Psoas muscle (tissue), 8 donors: Measurements from ENCODE around the gene PRPF19. TPM values are rescaled to one million over a fixed set of nuclear protein-coding genes. Genes with fewer than 3 reads are reported as not detected.
A peak's percentile ranks its signal among the peaks of the same experiment; 100 is the strongest.

ENCODE experiments used
- ATAC-seq, 4 donors: fragments of 200-7000 bp; cut with Tn5 transposase; one replicate each; pipeline ENCODE4 v1.9.1; 2020; ENCODE audit warnings: moderate library complexity in 3 of 4, mild to moderate bottlenecking in 2 of 4
- DNase-seq, 2 donors: peaks; one replicate each; pipeline ENCODE4 v3.0.0-alpha.2; 2020
- H3K27ac ChIP-seq: fragments of 200-600 bp; one replicate; pipeline ENCODE4 v1.8.0; 2022
- H3K27me3 ChIP-seq, 3 donors: fragments of 200-600 bp in 1 of 3; one replicate each; pipeline versions ENCODE4 v1.6.1 to v1.8.0; 2013 to 2022; ENCODE audit warnings: low read length in 2 of 3, mild to moderate bottlenecking in 2 of 3, moderate library complexity in 1 of 3; ENCODE audit not compliant: insufficient read depth in 3 of 3
- H3K36me3 ChIP-seq, 2 donors: fragments of 200-600 bp in 1 of 2; one replicate each; pipeline versions ENCODE4 v1.6.1 to v1.8.0; 2013 to 2022; ENCODE audit warnings: low read depth in 1 of 2, mild to moderate bottlenecking in 1 of 2, moderate library complexity in 1 of 2; ENCODE audit not compliant: insufficient read depth in 1 of 2
- H3K4me1 ChIP-seq: fragments of 200-600 bp; one replicate; pipeline ENCODE4 v1.8.0; 2022
- H3K4me3 ChIP-seq: fragments of 200-600 bp; one replicate; pipeline ENCODE4 v1.8.0; 2022; ENCODE audit warnings: mild to moderate bottlenecking
- H3K9me3 ChIP-seq: fragments of 200-600 bp; one replicate; pipeline ENCODE4 v1.8.0; 2022
- CTCF ChIP-seq: fragments of 200-600 bp; IDR thresholded peaks from one replicate; pipeline ENCODE4 v1.8.0; 2022; ENCODE audit warnings: antibody characterized with exemption
- WGBS, 3 donors: extraction: QIAGEN DNeasy Blood & Tissue Kit; methylation state at CpG; one replicate each; pipeline versions ENCODE4 v1.1.6 to v1.1.7; 2013; 5-methylcytosine and 5-hydroxymethylcytosine counted together
- intact Hi-C, 2 donors: fragments of 100-400 bp; cut with DNase I; formaldehyde crosslinking; loops; one replicate each; pipeline versions ENCODE4 v1.11.0 to v1.14.2; 2022
- polyA plus RNA-seq, 3 donors: library from polyadenylated mRNA; stranded (reverse); fragments of 200-250 nt; gene quantifications; one replicate each; pipeline ENCODE4 v1.2.3, GENCODE V29; 2013
- total RNA-seq, 4 donors: library from RNA; stranded (reverse); fragmentation: NEBNext Ultra II Directional in 2 of 4; extraction: Animal tissue kit (Norgen Biotek cat#: 25700) in 2 of 4; gene quantifications; one replicate each; pipeline versions ENCODE4 v1.2.1 to v1.2.4, GENCODE V29; 2021 to 2023
- donor health status: healthy with polysubstance abuse.
- donor health status: DM: no; HTN: no; CAD: no; lungs with moderate emphysema.
- donor health status: Bipolar disorder and iron deficiency.
- donor health status: healthy.
- donor health status: DM: yes; HTN: yes; CAD: no.
- donor health status: DM: no; HTN: no; CAD: no.
- donor health status: DM: no; HTN: no; CAD: no.
- donor health status: DM: yes; HTN: yes; CAD: no.

Gene PRPF19
- total and polyA plus RNA-seq, 7 donors = 45.7 to 109 (median 67.4) TPM

GRCh38 chr11:60890696-60891095 lies 15.7 kb downstream of the PRPF19 start:
- DNase-seq (no peak), ATAC-seq (no peak)
- Histone ChIP-seq H3K27ac (no peak overlapping the region), H3K36me3 (peaks cover 3 to 72% of the 10 kb centered on the region in 2 donors), H3K27me3 (no peaks in the 10 kb centered on the region), H3K4me3 (no peak overlapping the region), H3K4me1 (no peaks in the 10 kb centered on the region), H3K9me3 (no peaks in the 10 kb centered on the region)
- 57 to 63% (median 61%) methylated on average over 4 to 5 of the region's 5 CpGs for WGBS, 3 donors
- intact Hi-C loops = no loop called here
- TF ChIP-seq CTCF = no peak

GRCh38 chr11:60889869-60890311 lies 16.5 kb downstream of the PRPF19 start:
- H3K27ac ChIP-seq = no peak overlapping the region
- H3K27me3 ChIP-seq = no peaks in the 10 kb centered on the region
- intact Hi-C loops = loop anchor here in 1 of 2 donors (2.0 kb wide), 1 partner anchor 59 kb away; no protein-coding TSS in a partner anchor
- H3K36me3 ChIP-seq = peaks cover 0 to 63% of the 10 kb centered on the region in 2 donors
- no peak for ATAC-seq
- no peak for DNase-seq
- no peak for TF ChIP-seq CTCF
- no peak overlapping the region for H3K4me3 ChIP-seq
- H3K9me3 ChIP-seq = no peaks in the 10 kb centered on the region
- WGBS, 3 donors = 72 to 79% (median 74%) methylated on average over 6 of the region's 6 CpGs
- H3K4me1 ChIP-seq = no peaks in the 10 kb centered on the region

GRCh38 chr11:60887556-60887955 lies 18.8 kb downstream of the PRPF19 start:
- intact Hi-C loops = no loop called here
- Histone ChIP-seq H3K9me3 (no peaks in the 10 kb centered on the region), H3K27me3 (no peaks in the 10 kb centered on the region), H3K4me1 (no peaks in the 10 kb centered on the region), H3K27ac (no peak overlapping the region), H3K4me3 (no peak overlapping the region), H3K36me3 (peaks cover 0 to 46% of the 10 kb centered on the region in 2 donors)
- peak in 1 of 2 donors; percentile 46 for DNase-seq
- WGBS, 3 donors = 61 to 68% (median 64%) methylated on average over 5 of the region's 5 CpGs
- peak; percentile 76 to 88 (median 79) for ATAC-seq
- peak; percentile 45 for TF ChIP-seq CTCF

GRCh38 chr11:60880643-60881282 lies 25.6 kb downstream of the PRPF19 start:
- intact Hi-C loops = no loop called here
- TF ChIP-seq CTCF = no peak
- Histone ChIP-seq H3K9me3 (no peaks in the 10 kb centered on the region), H3K36me3 (peaks cover 0 to 20% of the 10 kb centered on the region in 2 donors), H3K27ac (no peak overlapping the region), H3K4me1 (peaks cover 28% of the 10 kb centered on the region), H3K4me3 (no peak overlapping the region), H3K27me3 (no peaks in the 10 kb centered on the region)
- no peak for ATAC-seq
- 51 to 67% (median 58%) methylated on average over 8 of the region's 8 CpGs for WGBS, 3 donors
- DNase-seq = no peak
